Upper lobe of left lung (tissue), 6 donors: ENCODE data around the gene TMEM45A. TPM values are rescaled to one million over a fixed set of nuclear protein-coding genes. Genes with fewer than 3 reads are reported as not detected.

ENCODE experiments used
- ATAC-seq, 2 donors: fragments of 200-7000 bp; cut with Tn5 transposase; one replicate each; pipeline ENCODE4 v1.9.1; 2022; ENCODE audit warnings: mild to moderate bottlenecking in 2 of 2, moderate library complexity in 2 of 2; ENCODE audit not compliant: low FRiP score in 2 of 2
- DNase-seq, 2 donors: peaks; one replicate each; pipeline ENCODE4 v3.0.0-alpha.2; 2019 to 2020
- H3K27ac ChIP-seq, 4 donors: fragments of 200-600 bp; sonication (generic); one replicate each; pipeline ENCODE4 v1.5.1; 2016 to 2019
- H3K27me3 ChIP-seq, 4 donors: fragments of 200-600 bp; sonication (generic); one replicate each; pipeline ENCODE4 v1.5.1; 2017 to 2019
- H3K36me3 ChIP-seq, 4 donors: fragments of 200-600 bp; sonication (generic); one replicate each; pipeline ENCODE4 v1.5.1; 2016 to 2019
- H3K4me1 ChIP-seq, 4 donors: fragments of 200-600 bp; sonication (generic); one replicate each; pipeline ENCODE4 v1.5.1; 2018 to 2019
- H3K4me3 ChIP-seq, 4 donors: fragments of 200-600 bp; sonication (generic); one replicate each; pipeline ENCODE4 v1.5.1; 2017 to 2019; ENCODE audit warnings: mild to moderate bottlenecking in 2 of 4, moderate library complexity in 1 of 4
- H3K9me3 ChIP-seq, 4 donors: fragments of 200-600 bp; sonication (generic); one replicate each; pipeline ENCODE4 v1.5.1; 2018 to 2019
- CTCF ChIP-seq, 6 experiments: fragments of 450-650 bp in 4 of 6; fragments of 200-600 bp in 2 of 6; sonication (generic) in 2 of 6; IDR thresholded peaks; one replicate each; pipeline ENCODE4 v1.5.1; 2016 to 2019; ENCODE audit warnings: antibody characterized with exemption in 6 of 6
- EP300 ChIP-seq, 4 donors: sonication (generic); formaldehyde crosslinking; IDR thresholded peaks; one replicate each; pipeline ENCODE4 v1.5.1; 2017; ENCODE audit warnings: antibody characterized with exemption in 4 of 4, control low read depth in 2 of 4
- POLR2A ChIP-seq, 4 donors: fragments of 450-650 bp; IDR thresholded peaks; one replicate each; pipeline ENCODE4 v1.5.1; 2016 to 2017; ENCODE audit warnings: antibody characterized with exemption in 4 of 4, mild to moderate bottlenecking in 2 of 4
- POLR2AphosphoS5 ChIP-seq, 2 donors: sonication (generic); formaldehyde crosslinking; IDR thresholded peaks; one replicate each; pipeline ENCODE4 v1.5.1; 2017; ENCODE audit warnings: antibody characterized with exemption in 2 of 2
- WGBS, 2 donors: methylation state at CpG; one replicate each; pipeline ENCODE4 v1.1.5; 2017 to 2018; 5-methylcytosine and 5-hydroxymethylcytosine counted together
- total RNA-seq, 6 donors: library from RNA; depleted of rRNA in 4 of 6; stranded (reverse); fragments of >200 nt in 4 of 6; gene quantifications; one replicate each; pipeline versions ENCODE4 v1.1.0 to v1.2.1, GENCODE V29; 2016 to 2021
- donor health status: DM: no; HTN: no; CAD: no; lungs with moderate emphysema.
- donor health status: DM: no; HTN: yes; CAD: no; lungs with severe emphysema.

TMEM45A gene
- total RNA-seq, 6 donors from 2014 or later = 1.7 to 17.4 (median 5.0) TPM

GRCh38 chr3:100558233-100558632 lies 65.8 kb downstream of the TMEM45A start:
- no peak overlapping the region for H3K27ac ChIP-seq
- TF ChIP-seq POLR2A (IDR thresholded peaks at IDR 0.05) (no peak), EP300 (IDR thresholded peaks at IDR 0.05) (no peak), POLR2AphosphoS5 (IDR thresholded peaks at IDR 0.05) (no peak), CTCF (IDR thresholded peaks at IDR 0.05) (no peak)
- H3K36me3 ChIP-seq = no peaks in the 10 kb centered on the region
- peaks cover 0 to 3% (median 0%) of the 10 kb centered on the region in 4 donors for H3K4me1 ChIP-seq
- DNase-seq = no peak
- 85 to 87% methylated on average over 7 of the region's 7 CpGs for WGBS, 2 donors
- no peaks in the 10 kb centered on the region for H3K9me3 ChIP-seq
- H3K27me3 ChIP-seq = no peaks in the 10 kb centered on the region
- H3K4me3 ChIP-seq = no peak overlapping the region
- ATAC-seq = no peak

GRCh38 chr3:100560426-100560825 lies 68.0 kb downstream of the TMEM45A start:
- DNase-seq (no peak), ATAC-seq (no peak)
- TF ChIP-seq CTCF (IDR thresholded peaks at IDR 0.05) = no peak
- TF ChIP-seq POLR2A (IDR thresholded peaks at IDR 0.05) = no peak
- no peak for TF ChIP-seq EP300 (IDR thresholded peaks at IDR 0.05)
- TF ChIP-seq POLR2AphosphoS5 (IDR thresholded peaks at IDR 0.05) = no peak
- Histone ChIP-seq H3K4me1 (peaks cover 0 to 3% (median 0%) of the 10 kb centered on the region in 4 donors), H3K4me3 (no peak overlapping the region), H3K9me3 (no peaks in the 10 kb centered on the region), H3K36me3 (no peaks in the 10 kb centered on the region), H3K27me3 (no peaks in the 10 kb centered on the region), H3K27ac (no peak overlapping the region)
- WGBS, 2 donors = 56 to 68% methylated on average over 4 of the region's 4 CpGs

GRCh38 chr3:100561459-100562158 lies 69.2 kb downstream of the TMEM45A start:
- no peak for DNase-seq
- H3K9me3 ChIP-seq = no peaks in the 10 kb centered on the region
- H3K27ac ChIP-seq = peak overlapping the region in 1 of 4 donors; percentile 35
- H3K4me1 ChIP-seq = peaks cover 0 to 3% (median 0%) of the 10 kb centered on the region in 4 donors
- 72 to 77% methylated on average over 7 of the region's 7 CpGs for WGBS, 2 donors
- no peaks in the 10 kb centered on the region for H3K36me3 ChIP-seq
- no peaks in the 10 kb centered on the region for H3K27me3 ChIP-seq
- ATAC-seq = peak in 1 of 2 donors; percentile 45
- no peak overlapping the region for H3K4me3 ChIP-seq
- TF ChIP-seq EP300 (IDR thresholded peaks at IDR 0.05) (no peak), POLR2AphosphoS5 (IDR thresholded peaks at IDR 0.05) (no peak), POLR2A (IDR thresholded peaks at IDR 0.05) (no peak), CTCF (IDR thresholded peaks at IDR 0.05) (no peak)

- WGBS, 2 donors = 85 to 88% methylated on average over 4 of the region's 4 CpGs
- TF ChIP-seq POLR2A (IDR thresholded peaks at IDR 0.05) (no peak), POLR2AphosphoS5 (IDR thresholded peaks at IDR 0.05) (no peak), EP300 (IDR thresholded peaks at IDR 0.05) (no peak), CTCF (IDR thresholded peaks at IDR 0.05) (no peak)
- no peak overlapping the region for H3K4me3 ChIP-seq
- DNase-seq = no peak
- no peaks in the 10 kb centered on the region for H3K27me3 ChIP-seq
- no peaks in the 10 kb centered on the region for H3K36me3 ChIP-seq
- H3K9me3 ChIP-seq = no peaks in the 10 kb centered on the region
- no peak overlapping the region for H3K27ac ChIP-seq
- ATAC-seq = no peak
- peaks cover 0 to 3% (median 0%) of the 10 kb centered on the region in 4 donors for H3K4me1 ChIP-seq
Measured at GRCh38 chr3:100562224-100562857, 69.9 kb downstream of the TMEM45A start.
